8988T (cell line): ENCODE data around the gene ANKRD36C.
"Not testable (repeated sequence)": the region's sequence is repeated elsewhere in the genome, so short reads cannot be mapped to it uniquely, and the experiment has no call there.

Experiments used
- DNase-seq: peaks from one replicate; pipeline ENCODE4 v3.0.0; 2011

The ANKRD36C gene

GRCh38 chr2:95991351-95992094, at the start of gene ANKRD36C:
ANKRD36C (minus strand) TSS chr2:95991824; CDS start chr2:95991708, 116 bp downstream.
- not testable (repeated sequence) for DNase-seq

- DNase-seq: not testable (repeated sequence)
These were observed 43.9 kb upstream of the ANKRD36C start for GRCh38 chr2:96035554-96035953.

GRCh38 chr2:96034792-96035191, 43.2 kb upstream of the ANKRD36C start, which contains the start of gene GPAT2:
GPAT2 (minus strand) TSS chr2:96034916; CDS start chr2:96032359, 2,557 bp downstream.
- DNase-seq: not testable (repeated sequence)

GRCh38 chr2:96033997-96034396, 42.4 kb upstream of the ANKRD36C start:
- DNase-seq: not testable (repeated sequence)

GRCh38 chr2:96027725-96028325, 36.2 kb upstream of the ANKRD36C start:
- DNase-seq: not testable (repeated sequence)

- DNase-seq: not testable (repeated sequence)
These were observed 34.1 kb upstream of the ANKRD36C start for GRCh38 chr2:96025755-96026154.

- no peak for DNase-seq
These were observed 33.5 kb upstream of the ANKRD36C start for GRCh38 chr2:96025194-96025492.

GRCh38 chr2:96024336-96025193, 32.9 kb upstream of the ANKRD36C start:
- DNase-seq: no peak

GRCh38 chr2:96023701-96024100, 32.1 kb upstream of the ANKRD36C start:
- not testable (repeated sequence) for DNase-seq

GRCh38 chr2:96022701-96023447, 31.2 kb upstream of the ANKRD36C start:
- DNase-seq: peak; percentile 68

GRCh38 chr2:96022126-96022525, 30.5 kb upstream of the ANKRD36C start:
- DNase-seq: not testable (repeated sequence)

- DNase-seq: not testable (repeated sequence)
These were observed 29.5 kb upstream of the ANKRD36C start for GRCh38 chr2:96021142-96021541.

- DNase-seq: not testable (repeated sequence)
These were observed 28.4 kb upstream of the ANKRD36C start for GRCh38 chr2:96019909-96020590.

- DNase-seq: not testable (repeated sequence)
These were observed 24.7 kb upstream of the ANKRD36C start for GRCh38 chr2:96016321-96016720.

- not testable (repeated sequence) for DNase-seq
These were observed 21.2 kb upstream of the ANKRD36C start for GRCh38 chr2:96012792-96013264.

GRCh38 chr2:96012086-96012791, 20.6 kb upstream of the ANKRD36C start:
- DNase-seq: not testable (repeated sequence)

- not testable (repeated sequence) for DNase-seq
These were observed 19.5 kb upstream of the ANKRD36C start for GRCh38 chr2:96011129-96011455.

GRCh38 chr2:96010320-96011128, 18.9 kb upstream of the ANKRD36C start:
- DNase-seq: peak; percentile 53

- DNase-seq: not testable (repeated sequence)
These were observed 18.2 kb upstream of the ANKRD36C start for GRCh38 chr2:96009833-96010232.

- DNase-seq: not testable (repeated sequence)
These were observed 16.4 kb upstream of the ANKRD36C start for GRCh38 chr2:96008051-96008450.
